GM23248 (cell line): ENCODE results near the gene DTNB. TPM values are rescaled to one million over a fixed set of nuclear protein-coding genes. Genes with fewer than 3 reads are reported as not detected.

Experiments
- DNase-seq: peaks from one replicate; pipeline ENCODE4 v3.0.0-alpha.2; 2015
- H2AFZ ChIP-seq: fragments of 200-600 bp; sonication (generic); 2 replicates; pipeline ENCODE4 v1.6.1; 2016; ENCODE audit warnings: antibody characterized with exemption
- H3F3A ChIP-seq: fragments of 200-600 bp; sonication (generic); 2 replicates; pipeline ENCODE4 v1.6.1; 2016; ENCODE audit warnings: mild to moderate bottlenecking, antibody characterized with exemption, mixed run types; ENCODE audit not compliant: insufficient read depth
- H3K27ac ChIP-seq: fragments of 200-600 bp; sonication (generic); 2 replicates; pipeline ENCODE4 v1.5.1; 2016; ENCODE audit warnings: mild to moderate bottlenecking
- H3K27me3 ChIP-seq: fragments of 200-600 bp; sonication (generic); replicated peaks from 2 replicates; pipeline ENCODE4 v1.6.1; 2016; ENCODE audit warnings: mild to moderate bottlenecking; ENCODE audit not compliant: insufficient read depth
- H3K36me3 ChIP-seq: fragments of 200-600 bp; sonication (generic); 2 replicates; pipeline ENCODE4 v1.6.1; 2016; ENCODE audit warnings: low read depth, mild to moderate bottlenecking
- H3K4me1 ChIP-seq: fragments of 200-600 bp; sonication (generic); 2 replicates; pipeline ENCODE4 v1.6.1; 2016; ENCODE audit warnings: mild to moderate bottlenecking; ENCODE audit not compliant: insufficient read depth
- H3K4me2 ChIP-seq: fragments of 200-600 bp; sonication (generic); one replicate; pipeline ENCODE4 v1.6.1; 2016; ENCODE audit warnings: mild to moderate bottlenecking; ENCODE audit not compliant: unreplicated experiment
- H3K4me3 ChIP-seq: fragments of 200-600 bp; sonication (generic); 2 replicates; pipeline ENCODE4 v1.5.1; 2016; ENCODE audit warnings: mild to moderate bottlenecking
- H3K79me2 ChIP-seq: fragments of 200-600 bp; sonication (generic); 2 replicates; pipeline ENCODE4 v1.6.1; 2016; ENCODE audit warnings: mild to moderate bottlenecking; ENCODE audit not compliant: insufficient read depth
- H3K9ac ChIP-seq: fragments of 200-600 bp; sonication (generic); 2 replicates; pipeline ENCODE4 v1.6.1; 2016; ENCODE audit warnings: mild to moderate bottlenecking
- H3K9me2 ChIP-seq: fragments of 200-600 bp; sonication (generic); 2 replicates; pipeline ENCODE4 v1.6.1; 2016; ENCODE audit warnings: mixed run types, mild to moderate bottlenecking, moderate library complexity; ENCODE audit not compliant: insufficient read depth
- H3K9me3 ChIP-seq: fragments of 200-600 bp; sonication (generic); one replicate; pipeline ENCODE4 v1.6.1; 2017; ENCODE audit warnings: low read depth
- H4K20me1 ChIP-seq: fragments of 200-600 bp; sonication (generic); 2 replicates; pipeline ENCODE4 v1.6.0; 2016; ENCODE audit not compliant: insufficient read depth
- EZH2 ChIP-seq: fragments of 200-600 bp; sonication (generic); IDR thresholded peaks from 2 replicates; pipeline ENCODE4 v1.6.1; 2018; ENCODE audit warnings: antibody characterized with exemption, mild to moderate bottlenecking; ENCODE audit not compliant: insufficient read depth, poor library complexity, severe bottlenecking
- EZH2phosphoT487 ChIP-seq: fragments of 200-600 bp; sonication (generic); IDR thresholded peaks from 2 replicates; pipeline ENCODE4 v1.6.1; 2018; ENCODE audit warnings: antibody characterized with exemption, moderate library complexity, mild to moderate bottlenecking, low read depth; ENCODE audit not compliant: insufficient read depth
- WGBS, 2 experiments: methylation state at CpG; one replicate each; pipeline ENCODE4 v1.1.6; 2015 to 2017; ENCODE audit warnings: low lambda C conversion rate in 2 of 2, low coverage in 1 of 2; ENCODE audit errors: missing lambda C conversion rate in 2 of 2; 5-methylcytosine and 5-hydroxymethylcytosine counted together
- in situ Hi-C: fragments of 300-500 bp; cut with MboI; formaldehyde crosslinking; loops from 2 replicates; pipeline ENCODE4 v1.15.0; 2020
- polyA plus RNA-seq: library from polyadenylated mRNA; unstranded; fragments of >200 nt; fragmentation: Nextera tagmentation; extraction: Ambion mirVana; gene quantifications from 2 replicates; pipeline ENCODE4 v1.2.1, GENCODE V29; 2016
- total RNA-seq: library from RNA; depleted of rRNA; stranded (reverse); fragments of >200 nt; shearing (Covaris generic); gene quantifications from 2 replicates; pipeline ENCODE4 v1.2.3, GENCODE V29; 2014

DTNB gene
- total and polyA plus RNA-seq, 2 experiments from 2014 or later, result 1.1 to 4.0 TPM

DNA sequence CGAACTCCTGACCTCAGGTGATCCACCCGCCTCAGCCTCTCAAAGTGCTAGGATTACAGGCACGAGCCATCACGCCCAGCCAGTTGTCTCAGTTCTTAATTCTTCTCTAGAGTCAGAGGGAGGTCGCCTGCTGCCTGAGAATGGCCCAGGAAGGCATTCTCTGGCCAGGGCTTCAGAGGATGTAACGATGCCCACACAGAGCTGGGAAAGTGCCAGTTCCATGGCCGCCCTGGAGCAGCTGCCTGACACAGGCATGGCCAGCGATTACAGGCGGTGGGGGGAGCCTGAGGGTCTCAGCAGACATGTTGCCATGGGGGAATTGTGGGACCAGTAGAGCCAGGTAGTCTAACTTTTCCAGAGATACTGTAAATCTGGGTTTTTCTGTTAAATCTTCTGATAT, 306.1 kb downstream of the DTNB start:
- Histone ChIP-seq H3K79me2 (no peaks in the 10 kb centered on the region), H3K9me2 (no peaks in the 10 kb centered on the region), H3F3A (no peaks in the 10 kb centered on the region), H3K27me3 (no peaks in the 10 kb centered on the region), H4K20me1 (no peaks in the 10 kb centered on the region), H3K4me1 (no peaks in the 10 kb centered on the region; the same call in 1 of the 2 replicates), H3K9ac (no peak overlapping the region), H3K27ac (no peak overlapping the region), H3K4me3 (no peak overlapping the region), H2AFZ (no peak overlapping the region), H3K9me3 (no peaks in the 10 kb centered on the region), H3K36me3 (no peaks in the 10 kb centered on the region), H3K4me2 (no peak overlapping the region)
- TF ChIP-seq EZH2phosphoT487, result no peak
- no peak for TF ChIP-seq EZH2
- in situ Hi-C loops, result no loop called here
- no peak for DNase-seq
- WGBS, 2 experiments, result 88 to 89% methylated on average over 9 of the region's 9 CpGs

DNA sequence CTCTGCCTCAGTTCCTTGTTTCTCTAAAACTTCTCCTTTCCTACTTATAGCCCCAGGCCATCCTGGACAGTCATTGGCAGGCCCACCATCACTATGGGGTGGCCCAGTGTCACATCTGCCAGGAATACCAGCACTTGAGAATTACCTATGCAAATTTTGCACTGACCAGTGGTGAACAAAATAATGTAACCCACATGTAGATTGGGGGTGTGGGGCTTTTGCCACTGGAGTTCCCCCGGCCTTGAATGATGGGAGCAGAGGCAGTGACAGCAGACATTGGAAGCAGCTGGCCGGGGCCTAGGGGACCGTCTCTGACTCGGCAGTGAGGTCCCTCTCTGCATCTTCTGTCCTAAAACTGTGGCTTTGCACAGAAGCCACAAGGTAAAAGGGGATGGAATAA, 306.7 kb downstream of the DTNB start:
- H3K4me1 ChIP-seq, result no peaks in the 10 kb centered on the region; the same call in 1 of the 2 replicates
- no peaks in the 10 kb centered on the region for H3K27me3 ChIP-seq
- H4K20me1 ChIP-seq, result no peaks in the 10 kb centered on the region
- H3K27ac ChIP-seq, result no peak overlapping the region
- no peaks in the 10 kb centered on the region for H3F3A ChIP-seq
- H3K4me2 ChIP-seq, result no peak overlapping the region
- in situ Hi-C loops, result no loop called here
- TF ChIP-seq EZH2, result no peak
- TF ChIP-seq EZH2phosphoT487, result no peak
- H3K9ac ChIP-seq, result no peak overlapping the region
- H3K36me3 ChIP-seq, result no peaks in the 10 kb centered on the region
- WGBS, 2 experiments, result 75 to 78% methylated on average over 4 of the region's 4 CpGs
- no peaks in the 10 kb centered on the region for H3K9me3 ChIP-seq
- no peak for DNase-seq
- H3K4me3 ChIP-seq, result no peak overlapping the region
- H2AFZ ChIP-seq, result no peak overlapping the region
- H3K9me2 ChIP-seq, result no peaks in the 10 kb centered on the region
- H3K79me2 ChIP-seq, result no peaks in the 10 kb centered on the region

DNA sequence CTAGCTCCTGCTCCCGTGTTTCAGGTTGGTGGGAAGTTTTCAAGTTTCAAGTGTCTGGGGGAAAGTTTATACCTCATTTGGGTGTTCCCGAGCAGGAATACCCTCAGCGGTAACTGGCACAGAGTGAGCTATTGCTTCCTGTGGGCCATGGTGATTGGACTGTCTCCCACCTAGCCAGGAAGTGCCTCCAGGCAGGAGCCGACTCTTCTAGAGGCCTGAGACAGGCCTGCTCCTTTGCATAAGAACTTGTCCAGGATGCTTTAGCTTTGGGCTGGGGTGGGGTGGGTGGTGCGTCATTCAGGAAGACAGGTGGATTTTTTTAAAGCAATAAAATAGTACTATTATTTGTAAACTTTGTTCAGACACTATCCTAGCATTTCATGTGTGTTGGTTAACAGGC, 308.1 kb downstream of the DTNB start:
- no peaks in the 10 kb centered on the region for H4K20me1 ChIP-seq
- in situ Hi-C loops, result no loop called here
- H3K27ac ChIP-seq, result no peak overlapping the region
- H3K4me1 ChIP-seq, result no peaks in the 10 kb centered on the region; the same call in 1 of the 2 replicates
- no peak overlapping the region for H3K4me2 ChIP-seq
- no peak overlapping the region for H3K9ac ChIP-seq
- no peaks in the 10 kb centered on the region for H3K36me3 ChIP-seq
- no peak overlapping the region for H3K4me3 ChIP-seq
- H3K9me2 ChIP-seq, result no peaks in the 10 kb centered on the region
- 48 to 55% methylated on average over 5 of the region's 5 CpGs for WGBS, 2 experiments
- H2AFZ ChIP-seq, result no peak overlapping the region
- H3K27me3 ChIP-seq, result no peaks in the 10 kb centered on the region
- no peak for TF ChIP-seq EZH2phosphoT487
- TF ChIP-seq EZH2, result no peak
- no peaks in the 10 kb centered on the region for H3F3A ChIP-seq
- no peaks in the 10 kb centered on the region for H3K79me2 ChIP-seq
- no peak for DNase-seq
- no peaks in the 10 kb centered on the region for H3K9me3 ChIP-seq

DNA sequence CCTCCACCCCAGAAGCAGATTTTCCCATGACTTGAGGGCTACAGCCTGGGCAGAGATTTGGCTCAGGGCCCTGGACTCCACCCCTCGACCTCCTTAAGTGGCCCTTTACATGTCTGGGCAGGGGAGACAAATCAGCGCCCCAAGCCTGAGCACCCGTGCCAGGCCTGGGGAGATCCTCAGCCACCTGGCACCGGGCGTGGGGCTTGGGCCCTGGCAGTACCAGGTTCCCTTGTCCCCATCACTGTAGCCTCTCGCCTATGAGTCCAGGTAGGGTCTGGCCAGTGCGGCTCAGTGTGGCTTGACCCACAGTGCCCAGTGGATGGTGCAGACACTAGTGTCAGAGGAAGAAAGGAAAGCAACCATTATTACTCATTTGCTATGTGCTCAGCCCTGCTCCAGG, 309.6 kb downstream of the DTNB start:
- in situ Hi-C loops, result no loop called here
- no peak overlapping the region for H3K4me3 ChIP-seq
- H2AFZ ChIP-seq, result no peak overlapping the region
- no peak overlapping the region for H3K9ac ChIP-seq
- H3K9me2 ChIP-seq, result no peaks in the 10 kb centered on the region
- H3K4me1 ChIP-seq, result no peaks in the 10 kb centered on the region; the same call in 1 of the 2 replicates
- H3K4me2 ChIP-seq, result no peak overlapping the region
- WGBS, 2 experiments, result 94 to 95% methylated on average over 7 of the region's 7 CpGs
- no peak for DNase-seq
- TF ChIP-seq EZH2phosphoT487 (no peak), EZH2 (no peak)
- no peaks in the 10 kb centered on the region for H3K9me3 ChIP-seq
- no peaks in the 10 kb centered on the region for H3K27me3 ChIP-seq
- H3K36me3 ChIP-seq, result no peaks in the 10 kb centered on the region
- no peaks in the 10 kb centered on the region for H3F3A ChIP-seq
- no peak overlapping the region for H3K27ac ChIP-seq
- H3K79me2 ChIP-seq, result no peaks in the 10 kb centered on the region
- H4K20me1 ChIP-seq, result no peaks in the 10 kb centered on the region
